GM04504 (cell line): ENCODE results near the gene FAM32A.

Experiments
- DNase-seq: peaks from one replicate; pipeline ENCODE4 v3.0.0-alpha.2; 2012; ENCODE audit warnings: low read depth

Gene FAM32A

DNA sequence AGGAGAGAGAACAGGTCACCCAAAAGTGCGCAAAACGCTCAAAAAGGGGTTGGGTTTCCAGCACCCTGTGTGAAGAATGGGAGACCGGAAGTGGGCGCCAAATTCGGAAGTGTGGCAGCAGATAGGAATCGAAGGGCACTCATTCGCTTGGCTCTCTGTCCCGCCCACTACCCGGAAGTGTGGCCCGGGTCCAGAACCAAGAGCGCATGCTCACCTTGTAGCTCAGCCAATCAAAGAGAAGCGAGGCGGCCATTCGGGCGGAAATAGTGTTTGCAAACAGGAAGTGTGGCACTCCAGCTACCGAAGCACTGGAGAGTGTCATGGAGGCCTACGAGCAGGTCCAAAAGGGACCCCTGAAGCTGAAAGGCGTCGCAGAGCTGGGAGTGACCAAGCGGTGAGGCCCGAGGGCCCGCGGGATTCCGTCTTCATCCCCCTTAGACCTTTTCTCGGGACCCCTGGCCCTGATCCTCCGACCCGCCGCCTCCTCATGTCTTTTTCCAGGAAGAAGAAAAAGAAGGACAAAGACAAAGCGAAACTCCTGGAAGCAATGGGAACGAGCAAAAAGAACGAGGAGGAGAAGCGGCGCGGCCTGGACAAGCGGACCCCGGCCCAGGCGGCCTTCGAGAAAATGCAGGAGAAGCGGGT, at the start of gene FAM32A:
FAM32A (plus strand) TSS at position 288 of the 645 bp plus-strand sequence; CDS start at position 321, 33 bp downstream.
- DNase-seq, result peak; percentile 99

DNA sequence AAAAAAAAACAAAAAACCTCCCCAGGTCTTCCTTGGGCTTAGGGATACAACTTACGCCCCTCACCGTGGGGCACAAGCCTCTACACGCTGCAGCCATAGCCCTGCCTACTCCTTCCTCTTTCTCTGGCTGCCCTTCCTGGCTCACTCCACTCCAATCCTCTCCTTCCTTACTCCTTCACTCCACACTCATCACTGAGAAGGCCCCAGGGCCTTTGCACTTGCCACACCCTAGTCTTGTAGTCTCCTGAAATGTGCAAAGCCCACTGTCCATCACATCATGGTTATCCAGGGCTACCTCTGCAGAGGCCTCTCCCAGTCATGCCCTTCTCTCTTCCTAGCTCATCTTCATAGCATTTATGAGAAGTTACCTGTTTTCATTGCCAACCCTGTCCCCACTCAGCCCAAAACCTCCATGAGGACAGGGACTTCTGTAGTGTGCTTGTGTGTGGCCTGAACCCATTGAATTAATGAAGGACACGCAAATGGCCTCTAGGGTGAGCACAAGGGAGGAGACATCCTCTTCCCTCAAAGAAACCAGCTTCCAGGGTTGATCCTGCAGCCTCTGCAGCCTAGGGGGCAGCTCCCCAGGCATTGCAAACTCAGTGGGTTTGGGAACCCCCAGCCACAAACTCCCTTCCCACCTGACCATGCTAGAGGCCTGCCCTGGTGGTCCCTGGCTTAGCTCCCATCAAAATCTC, 49.6 kb upstream of the FAM32A start:
- DNase-seq, result no peak

DNA sequence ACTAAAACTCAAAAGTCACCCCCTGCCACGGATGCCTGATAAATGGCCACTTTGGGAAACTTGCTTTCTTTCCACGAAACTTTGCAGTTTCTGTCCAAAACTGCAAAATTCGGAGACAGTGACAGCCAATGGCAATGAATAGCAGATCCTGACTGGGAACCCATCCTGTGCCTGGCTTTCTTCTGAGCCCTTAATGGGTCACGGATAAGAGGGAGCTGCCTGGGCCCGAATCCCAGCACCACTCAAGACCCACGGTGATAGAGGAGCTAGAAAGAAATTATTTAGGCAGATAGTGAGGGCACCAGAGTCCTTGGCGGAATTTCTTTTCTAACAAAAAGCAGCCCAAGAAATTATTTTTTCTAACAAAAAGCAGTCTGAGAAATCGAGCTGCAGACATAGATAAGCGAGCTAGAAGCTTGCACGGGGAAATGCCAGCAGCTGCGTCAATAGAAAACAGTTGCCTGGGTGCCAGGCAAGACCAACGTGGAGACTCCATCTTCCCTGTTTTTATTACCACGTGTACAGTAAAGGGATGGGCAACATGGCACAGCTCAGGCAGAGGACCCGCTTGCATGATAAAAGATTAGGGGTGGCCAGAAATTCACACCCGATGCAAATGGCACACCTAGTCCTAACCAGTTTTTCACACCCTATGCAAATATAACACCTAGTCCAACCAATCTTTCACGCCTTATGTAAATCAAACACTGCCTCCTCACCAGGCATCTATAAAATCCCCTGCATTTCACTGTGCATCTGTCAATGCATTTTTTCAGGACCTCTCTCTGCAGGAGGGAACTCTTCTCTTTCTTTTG, 48.8 kb upstream of the FAM32A start:
- DNase-seq, result no peak

DNA sequence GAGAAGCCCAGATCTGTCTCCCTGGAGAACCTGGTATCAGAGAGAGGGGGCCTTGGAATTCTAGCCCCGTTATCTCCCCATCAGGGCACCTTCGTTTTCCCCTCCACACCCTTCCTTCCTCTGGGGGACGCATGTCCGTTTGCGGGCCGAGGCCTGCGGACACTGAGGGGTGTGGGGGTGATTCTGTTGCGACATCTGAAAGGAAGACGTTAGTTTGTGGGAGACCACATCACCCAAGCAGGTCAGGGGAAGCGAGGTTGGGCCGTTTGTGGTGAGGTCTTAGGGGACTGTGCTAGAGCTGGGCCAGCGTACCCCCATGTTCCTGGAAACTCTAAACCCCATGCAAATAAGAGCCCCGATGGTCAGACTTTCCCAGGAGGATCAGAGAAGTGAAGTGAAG, 45.5 kb upstream of the FAM32A start:
- DNase-seq, result no peak

DNA sequence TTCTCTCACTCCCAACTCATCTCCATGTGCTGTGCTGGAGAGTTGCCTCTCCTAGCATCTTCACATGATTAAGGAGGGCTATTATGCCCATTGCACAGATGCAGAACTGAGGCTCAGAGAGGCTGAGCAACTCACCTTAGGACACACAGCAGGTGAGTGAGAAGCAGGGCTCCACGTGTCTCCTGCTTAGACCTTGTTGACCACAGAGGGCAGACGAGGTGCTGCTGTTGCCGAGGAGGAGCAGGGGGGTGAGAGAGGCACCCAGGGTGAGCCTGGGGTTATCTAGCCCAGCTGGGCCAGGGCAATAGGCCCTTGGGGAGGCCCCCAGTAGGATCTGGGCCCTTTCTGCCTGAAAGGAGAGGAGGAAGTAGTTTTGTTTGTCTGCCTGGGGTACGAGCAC, 44.2 kb upstream of the FAM32A start:
- DNase-seq, result no peak

DNA sequence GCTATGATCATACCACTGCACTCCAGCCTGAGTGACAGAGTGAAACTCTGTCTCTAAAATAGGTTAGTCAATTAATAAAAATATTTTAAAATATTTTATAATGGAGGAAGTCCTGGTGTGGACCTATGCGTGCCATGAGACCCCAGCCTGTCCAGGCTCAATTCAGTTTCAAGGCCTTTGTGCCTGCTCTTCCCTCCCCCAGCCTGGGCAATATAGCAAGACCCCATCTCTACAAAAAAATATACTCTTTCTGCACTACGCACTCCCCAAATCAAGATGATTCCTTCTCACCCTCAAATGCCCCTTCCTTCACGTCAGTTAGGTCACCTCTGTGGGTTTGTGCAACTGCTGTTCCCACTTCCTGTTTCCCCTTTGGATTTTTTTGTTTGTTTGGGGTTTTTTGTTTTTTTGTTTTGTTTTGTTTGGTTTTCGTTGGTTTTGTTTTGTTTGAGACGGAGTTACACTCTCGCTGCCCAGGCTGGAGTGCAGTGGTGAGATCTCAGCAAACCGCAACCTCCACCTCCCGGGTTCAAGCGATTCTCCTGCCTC, 43.1 kb upstream of the FAM32A start:
- DNase-seq, result no peak

DNA sequence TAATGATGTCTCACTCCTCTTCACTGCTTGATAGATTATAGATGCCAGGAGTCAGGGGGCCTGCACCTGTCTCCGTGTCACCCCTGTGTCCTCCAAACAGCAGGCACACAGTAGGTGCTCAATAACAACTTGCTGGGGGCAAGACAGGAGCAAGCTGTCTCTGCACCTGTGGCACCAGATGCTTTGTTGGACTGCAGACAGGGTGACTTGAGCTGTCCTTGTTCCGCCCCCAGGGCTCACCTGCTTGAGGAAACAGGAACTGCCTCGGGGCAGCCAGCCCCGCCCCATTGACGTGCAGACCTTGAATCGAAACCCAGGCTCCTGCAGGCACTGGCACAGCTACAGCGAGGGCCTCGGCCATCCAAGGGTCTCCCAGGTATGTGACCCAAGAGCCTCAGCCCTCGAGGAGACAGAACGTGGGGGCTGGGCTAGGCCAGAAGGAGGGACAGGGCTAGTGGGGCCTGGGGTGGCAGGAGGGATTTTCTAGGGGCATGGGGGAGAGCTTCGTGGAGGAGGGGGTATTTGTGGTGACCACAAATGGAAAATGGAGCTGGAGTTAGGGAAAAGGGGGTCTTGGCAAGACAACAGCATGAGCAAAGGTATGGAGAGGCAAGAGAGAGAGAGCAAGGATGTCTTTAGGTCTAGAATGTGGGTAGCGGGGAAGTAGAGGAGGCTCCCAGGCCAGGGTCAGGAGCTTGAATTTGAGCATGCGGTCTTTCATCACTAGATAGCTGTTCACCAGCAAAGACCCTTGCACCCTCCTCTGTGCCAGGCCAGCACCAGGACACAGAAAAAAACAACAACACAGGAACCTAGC, 41.6 kb upstream of the FAM32A start, which contains the start of gene HSH2D:
HSH2D (plus strand) TSS at position 287 of the 817 bp plus-strand sequence. CDS start 5,066 bp downstream, outside the sequence.
- DNase-seq, result no peak

DNA sequence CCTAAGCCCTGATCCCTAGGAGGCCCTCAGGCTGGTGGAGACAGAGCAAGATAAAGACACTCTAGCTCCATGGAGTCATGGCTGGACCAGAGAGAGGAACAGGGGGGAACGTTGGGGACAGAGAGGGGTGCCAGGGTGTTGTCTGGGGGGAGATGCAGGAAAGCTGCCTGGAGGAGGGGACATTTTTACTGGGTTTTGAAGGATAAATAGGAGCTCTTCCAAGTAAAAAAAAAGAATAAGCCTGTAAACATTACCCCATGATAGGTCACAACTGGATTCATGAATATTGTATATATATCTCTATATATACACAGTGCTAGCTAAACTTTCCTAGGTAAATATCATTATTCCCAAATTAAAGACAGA, 41.0 kb upstream of the FAM32A start:
- no peak for DNase-seq

DNA sequence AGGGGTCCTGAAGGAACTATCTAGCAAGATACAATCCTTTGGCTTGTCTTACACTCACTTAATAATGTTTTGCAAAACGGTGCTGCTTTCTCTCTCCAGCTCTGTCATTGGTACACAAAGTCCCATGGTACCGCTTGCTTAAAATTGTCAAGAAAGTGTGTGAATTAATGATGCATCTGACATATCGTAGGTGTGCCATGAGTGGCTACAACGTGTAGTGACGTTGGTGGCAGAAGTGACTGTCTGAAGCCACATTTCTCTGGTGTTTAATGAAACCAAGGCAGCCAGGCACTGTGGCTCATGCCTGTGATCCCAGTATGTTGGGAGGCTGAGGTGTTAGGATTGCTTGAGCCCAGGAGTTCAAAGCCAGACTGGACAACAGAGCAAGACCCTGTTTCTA, 39.1 kb upstream of the FAM32A start:
- DNase-seq, result no peak

DNA sequence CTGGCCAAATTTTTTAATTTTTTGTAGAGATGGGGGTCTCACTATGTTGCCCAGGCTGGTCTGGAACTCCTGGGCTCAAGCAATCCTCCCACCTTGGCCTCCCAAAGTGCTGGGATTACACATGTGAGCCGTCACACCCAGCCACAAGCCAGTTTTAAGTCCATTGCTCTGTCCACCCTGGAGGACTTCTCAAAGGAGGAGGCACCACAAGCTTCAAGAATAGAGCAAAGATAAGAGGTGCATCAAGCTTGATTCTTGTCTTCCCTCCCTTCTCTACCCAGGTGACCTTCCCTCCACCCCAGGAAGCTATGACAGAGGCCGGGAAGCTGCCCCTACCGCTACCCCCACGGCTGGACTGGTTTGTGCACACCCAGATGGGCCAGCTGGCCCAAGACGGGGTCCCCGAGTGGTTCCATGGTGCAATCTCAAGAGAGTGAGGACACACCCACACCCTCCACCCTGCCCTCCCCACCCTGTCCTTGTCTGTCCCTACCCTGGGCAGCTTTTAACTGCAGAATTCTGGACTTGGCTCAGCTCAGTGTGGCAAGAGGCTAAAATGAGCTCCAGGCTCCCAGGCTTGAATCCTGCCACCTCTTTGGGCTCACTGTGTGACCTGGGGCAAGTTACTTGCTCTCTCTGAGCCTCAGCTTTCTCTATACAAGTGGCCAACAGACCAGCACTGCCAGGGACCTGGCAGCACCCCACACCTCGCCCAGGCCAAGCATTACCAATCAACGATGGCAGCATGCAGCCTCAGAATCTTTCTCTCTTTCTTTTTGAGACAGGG, 36.6 kb upstream of the FAM32A start:
- DNase-seq, result no peak

DNA sequence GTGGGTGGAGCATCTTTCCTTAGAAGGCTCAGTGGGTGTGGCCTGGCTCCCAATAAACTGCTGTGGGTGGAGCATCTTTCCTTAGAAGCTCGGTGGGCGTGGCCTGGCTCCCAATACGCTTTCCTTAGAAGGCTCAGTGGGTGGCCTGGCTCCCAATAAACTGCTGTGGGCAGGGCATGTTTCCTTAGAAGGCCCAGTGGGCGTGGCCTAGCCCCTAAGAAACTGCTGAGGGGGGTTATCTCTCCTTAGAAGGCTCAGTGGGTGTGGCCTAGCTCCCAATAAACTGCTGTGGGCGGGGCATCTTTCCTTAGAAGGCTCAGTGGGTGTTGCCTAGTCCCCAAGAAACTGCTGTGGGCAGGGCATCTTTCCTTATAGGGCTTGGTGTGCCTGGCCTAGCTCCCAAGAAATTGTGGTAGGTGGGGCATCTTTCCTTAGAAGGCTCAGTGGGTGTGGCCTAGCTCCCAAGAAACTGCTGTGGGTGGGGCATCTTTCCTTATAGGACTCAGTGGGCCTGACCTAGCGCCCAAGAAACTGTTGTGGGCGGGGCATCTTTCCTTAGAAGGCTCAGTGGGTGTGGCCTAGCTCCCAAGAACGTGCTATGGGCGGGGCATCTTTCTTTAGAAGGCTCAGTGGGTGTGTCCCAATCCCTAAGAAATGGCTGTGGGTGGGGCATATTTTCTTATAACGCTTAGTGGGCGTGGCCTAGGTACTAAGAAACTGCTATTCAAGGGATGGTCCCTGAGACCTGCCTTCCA, 31.5 kb upstream of the FAM32A start:
- DNase-seq, result no peak

DNA sequence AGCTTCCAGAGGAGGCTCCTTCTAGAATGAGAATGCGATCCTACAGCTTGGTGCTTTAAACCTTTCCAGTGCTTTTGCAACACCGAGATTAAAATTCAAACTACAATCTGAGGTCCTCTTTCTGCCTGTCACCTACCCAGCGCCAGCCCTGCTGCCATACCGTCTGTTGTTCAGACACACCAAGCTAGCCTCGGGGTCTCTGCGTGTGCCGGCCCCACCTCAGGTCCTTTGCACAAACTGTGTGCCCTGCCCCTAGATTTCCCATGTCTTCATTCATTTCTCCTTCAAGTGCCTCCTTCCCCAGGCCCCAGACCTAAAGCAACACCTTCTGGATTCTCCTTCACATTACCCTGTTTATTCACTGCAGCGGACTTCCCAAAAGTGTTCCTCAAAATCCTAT, 30.7 kb upstream of the FAM32A start:
- no peak for DNase-seq

DNA sequence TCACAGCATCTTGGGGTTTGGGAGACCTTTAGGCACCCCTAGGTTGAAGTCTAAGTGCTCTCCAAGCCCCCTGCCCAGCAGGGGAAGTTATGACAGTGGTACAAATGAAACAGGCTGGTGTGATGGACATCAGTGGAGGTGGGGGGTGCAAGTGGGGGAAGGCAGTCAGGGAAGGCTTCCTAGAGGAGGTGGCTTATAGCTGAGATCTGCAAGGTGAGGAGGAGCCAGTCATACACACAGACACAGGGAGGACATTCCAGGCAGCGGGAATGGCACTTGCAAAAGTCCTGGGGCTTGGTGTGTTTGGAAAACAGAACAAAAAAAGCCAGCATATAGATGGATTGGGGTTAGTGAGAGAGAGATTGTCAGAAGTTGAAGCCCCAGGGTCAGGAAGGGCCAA, 30.1 kb upstream of the FAM32A start:
- no peak for DNase-seq

DNA sequence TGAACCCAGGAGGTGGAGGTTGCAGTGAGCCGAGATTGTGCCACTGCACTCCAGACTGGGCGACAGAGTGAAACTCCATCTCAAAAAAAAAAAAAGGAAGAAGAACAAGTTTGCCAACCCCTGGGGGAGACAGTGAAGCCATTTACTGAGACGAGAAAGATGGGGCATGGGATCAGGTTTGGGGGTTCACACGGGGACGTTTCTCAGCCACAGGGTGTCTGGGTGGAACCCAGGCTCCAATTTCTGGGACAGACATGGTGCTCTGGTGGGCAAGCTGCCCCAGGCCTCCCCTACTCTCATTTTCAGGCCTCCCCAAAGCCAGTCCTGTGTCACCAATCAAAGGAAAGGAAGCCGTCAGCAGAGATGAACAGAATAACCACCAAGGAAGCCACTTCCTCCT, 28.3 kb upstream of the FAM32A start:
- no peak for DNase-seq

DNA sequence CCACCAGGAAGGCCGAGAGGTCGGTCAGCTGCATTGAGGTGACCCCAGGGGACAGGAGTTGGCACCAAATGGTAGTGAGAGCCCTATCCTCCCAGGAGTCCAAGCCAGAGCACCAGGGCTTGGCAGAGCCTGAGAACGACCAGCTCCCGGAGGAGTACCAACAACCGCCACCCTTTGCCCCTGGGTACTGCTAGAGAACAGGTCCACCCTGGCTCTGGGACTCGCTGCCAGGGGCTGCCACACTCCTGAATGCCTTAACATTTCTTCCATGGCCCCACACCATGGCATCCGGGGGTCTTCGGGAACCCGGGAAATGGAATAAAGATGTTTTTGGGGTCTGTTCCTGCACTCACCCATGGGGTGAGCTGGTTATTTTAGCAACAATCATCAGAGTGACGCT, 27.6 kb upstream of the FAM32A start:
- DNase-seq, result no peak

DNA sequence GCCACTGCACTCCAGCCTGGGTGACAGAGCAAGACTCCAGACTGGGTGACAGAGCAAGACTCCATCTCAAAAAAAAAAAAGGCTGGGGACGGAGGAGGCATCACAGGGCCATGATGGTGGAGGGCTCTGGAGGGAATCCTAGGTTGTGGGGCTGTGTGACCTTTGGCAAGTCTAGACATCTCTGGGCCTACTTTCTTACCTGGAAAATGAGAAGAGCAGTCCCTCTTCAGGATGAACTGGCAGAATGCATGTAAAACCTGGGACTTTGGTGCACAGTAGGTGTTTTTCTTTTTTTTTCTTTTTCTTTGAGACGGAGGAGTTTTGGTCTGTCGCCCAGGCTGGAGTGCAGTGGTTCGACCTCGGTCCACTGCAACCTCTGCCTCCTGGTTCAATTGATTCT, 25.6 kb upstream of the FAM32A start:
- no peak for DNase-seq

DNA sequence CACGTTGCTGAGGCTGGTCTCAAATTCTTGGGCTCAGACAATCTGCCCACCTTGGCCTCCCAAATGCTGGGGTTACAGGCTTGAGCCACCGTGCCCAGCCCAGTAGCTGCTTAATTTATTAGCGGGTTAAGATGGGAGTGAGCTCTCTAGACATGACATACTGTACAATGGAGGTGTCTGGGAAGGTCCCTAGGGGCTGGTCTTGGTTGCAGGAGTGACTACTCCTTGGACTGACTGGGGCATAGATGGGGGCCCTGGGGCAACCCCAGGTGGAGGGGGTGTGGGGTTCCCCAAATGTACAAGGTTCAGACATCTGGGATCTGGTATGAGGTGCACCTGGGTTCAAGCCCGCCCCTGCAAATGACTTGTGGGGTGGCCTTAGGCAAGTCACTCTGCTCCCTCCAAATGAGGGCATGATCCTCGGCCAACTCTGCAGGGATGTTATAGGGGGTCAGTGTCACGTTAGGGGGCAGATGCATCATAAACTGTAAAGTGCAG, 24.7 kb upstream of the FAM32A start:
- no peak for DNase-seq

DNA sequence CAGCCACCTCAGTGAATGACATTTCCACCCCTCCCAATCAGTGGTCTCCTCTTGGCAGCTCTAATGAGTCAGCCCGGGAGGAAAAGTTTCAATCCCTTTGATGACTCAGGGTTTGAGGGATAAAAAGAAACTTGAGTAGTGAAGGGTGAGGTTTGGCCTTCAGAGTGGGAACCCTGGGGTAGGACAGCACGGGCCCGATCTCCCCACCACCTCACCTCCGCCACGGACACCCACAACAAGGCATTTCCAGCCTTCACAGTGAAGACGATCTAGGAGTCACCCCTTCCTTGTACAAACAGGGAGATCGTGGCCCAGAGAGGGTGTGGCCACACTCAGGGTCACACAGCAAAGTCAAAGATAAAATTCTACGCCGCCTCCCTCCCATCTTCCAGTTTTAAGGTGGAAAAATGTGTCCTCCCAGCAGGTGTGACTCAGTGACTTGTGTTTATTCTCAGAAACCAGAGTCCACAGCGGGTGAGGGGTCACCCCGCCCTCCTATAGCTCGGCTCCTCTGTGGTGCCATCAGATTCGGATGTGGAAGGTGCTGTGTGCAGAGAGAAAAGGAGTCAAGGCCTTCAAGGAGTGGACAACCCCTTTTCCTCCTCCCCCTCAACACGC, 24.2 kb upstream of the FAM32A start:
- peak; percentile 28 for DNase-seq

DNA sequence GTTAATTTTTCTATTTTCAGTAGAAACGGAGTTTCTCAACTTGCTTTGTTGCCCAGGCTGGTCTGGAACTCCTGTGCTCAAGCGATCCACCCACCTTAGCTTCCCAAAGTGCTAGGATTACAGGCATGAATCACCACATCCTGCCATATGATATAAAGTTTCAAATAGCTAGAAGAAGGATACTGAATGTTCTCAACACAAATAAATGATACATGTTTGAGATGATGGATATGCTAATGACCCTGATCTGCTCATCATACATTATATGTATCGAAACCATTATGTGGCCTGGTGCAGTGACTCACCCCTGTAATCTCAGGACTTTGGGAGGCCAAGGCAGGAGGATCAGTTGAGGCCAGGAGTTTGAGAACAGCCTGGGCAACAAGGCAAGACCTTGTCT, 23.4 kb upstream of the FAM32A start:
- no peak for DNase-seq
